Stimulated activated naive CD4-positive, alpha-beta T cell (primary cell): ENCODE measurements around the gene MTG2.

Experiments used
- DNase-seq, 6 experiments: peaks; one replicate each; lab custom pipeline; 2025; lab: John Stamatoyannopoulos, UW

Gene MTG2

GRCh38 chr20:62248890-62249560 is 66.2 kb downstream of the MTG2 start:
- DNase-seq, result no peak

- DNase-seq, result no peak
These were observed 69.6 kb downstream of the MTG2 start for GRCh38 chr20:62252342-62252966.
